ENCODE data around the gene KMT2C.
"Not testable (repeated sequence)": the region's sequence is repeated elsewhere in the genome, so short reads cannot be mapped to it uniquely, and the experiment has no call there.

DNA sequence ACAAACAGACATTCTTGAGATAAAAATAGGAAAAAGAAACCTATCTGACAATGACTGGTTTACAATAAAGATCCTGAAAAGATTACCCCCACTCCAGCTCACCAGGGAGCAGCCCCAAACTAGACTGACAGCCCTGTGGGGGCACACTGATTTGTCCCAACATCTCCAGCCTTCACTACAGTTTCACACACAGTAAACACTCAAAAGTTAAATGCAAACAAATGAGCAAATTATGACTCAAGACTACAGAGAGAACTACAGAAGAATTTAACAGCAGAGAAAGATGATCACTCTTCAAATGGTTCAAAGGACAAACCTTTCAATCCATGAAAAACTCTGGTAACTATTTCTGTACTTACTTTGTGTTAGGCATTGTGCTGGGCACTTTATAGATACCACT lies 176.2 kb downstream of the KMT2C start:
- TF ChIP-seq, protein P1, sequence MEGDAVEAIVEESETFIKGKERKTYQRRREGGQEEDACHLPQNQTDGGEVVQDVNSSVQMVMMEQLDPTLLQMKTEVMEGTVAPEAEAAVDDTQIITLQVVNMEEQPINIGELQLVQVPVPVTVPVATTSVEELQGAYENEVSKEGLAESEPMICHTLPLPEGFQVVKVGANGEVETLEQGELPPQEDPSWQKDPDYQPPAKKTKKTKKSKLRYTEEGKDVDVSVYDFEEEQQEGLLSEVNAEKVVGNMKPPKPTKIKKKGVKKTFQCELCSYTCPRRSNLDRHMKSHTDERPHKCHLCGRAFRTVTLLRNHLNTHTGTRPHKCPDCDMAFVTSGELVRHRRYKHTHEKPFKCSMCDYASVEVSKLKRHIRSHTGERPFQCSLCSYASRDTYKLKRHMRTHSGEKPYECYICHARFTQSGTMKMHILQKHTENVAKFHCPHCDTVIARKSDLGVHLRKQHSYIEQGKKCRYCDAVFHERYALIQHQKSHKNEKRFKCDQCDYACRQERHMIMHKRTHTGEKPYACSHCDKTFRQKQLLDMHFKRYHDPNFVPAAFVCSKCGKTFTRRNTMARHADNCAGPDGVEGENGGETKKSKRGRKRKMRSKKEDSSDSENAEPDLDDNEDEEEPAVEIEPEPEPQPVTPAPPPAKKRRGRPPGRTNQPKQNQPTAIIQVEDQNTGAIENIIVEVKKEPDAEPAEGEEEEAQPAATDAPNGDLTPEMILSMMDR (conservative IDR thresholded peaks at IDR 0.05; ENCODE audit: low read length) = not testable (repeated sequence)
- TF ChIP-seq EZH2phosphoT487 (IDR thresholded peaks at IDR 0.05; ENCODE audit: borderline replicate concordance, low read depth, low read length) = not testable (repeated sequence)

All from OCI-LY7 (cell line).